Parathyroid adenoma (tissue), 2 donors: ENCODE results near the gene TMEM132D.

Experiments used
- H2AFZ ChIP-seq: fragments of 300-600 bp; sonication (generic); one replicate; pipeline ENCODE4 v1.7.0; 2017; ENCODE audit warnings: antibody characterized with exemption, mild to moderate bottlenecking
- H3K27ac ChIP-seq: fragments of 300-600 bp; sonication (generic); one replicate; pipeline ENCODE4 v1.7.0; 2017
- H3K27me3 ChIP-seq: fragments of 300-600 bp; sonication (generic); one replicate; pipeline ENCODE4 v1.7.0; 2017; ENCODE audit warnings: low read length; ENCODE audit not compliant: control insufficient read depth, insufficient read depth
- H3K36me3 ChIP-seq: fragments of 300-600 bp; sonication (generic); one replicate; pipeline ENCODE4 v1.7.0; 2017; ENCODE audit warnings: low read length; ENCODE audit not compliant: control insufficient read depth, insufficient read depth
- H3K4me1 ChIP-seq: fragments of 300-600 bp; sonication (generic); one replicate; pipeline ENCODE4 v1.7.0; 2017; ENCODE audit warnings: control low read depth
- H3K4me2 ChIP-seq: fragments of 300-600 bp; sonication (generic); one replicate; pipeline ENCODE4 v1.7.0; 2017; ENCODE audit warnings: low read length
- H3K4me3 ChIP-seq: fragments of 300-600 bp; sonication (generic); one replicate; pipeline ENCODE4 v1.7.0; 2017; ENCODE audit warnings: low read depth, low read length
- H3K79me2 ChIP-seq: fragments of 300-600 bp; sonication (generic); one replicate; pipeline ENCODE4 v1.7.0; 2017; ENCODE audit warnings: control low read depth
- H3K9ac ChIP-seq: fragments of 300-600 bp; sonication (generic); one replicate; pipeline ENCODE4 v1.7.0; 2017; ENCODE audit warnings: mild to moderate bottlenecking
- H3K9me3 ChIP-seq: fragments of 300-600 bp; sonication (generic); one replicate; pipeline ENCODE4 v1.7.0; 2017; ENCODE audit warnings: low read length; ENCODE audit not compliant: control insufficient read depth
- TF ChIP-seq, protein P1 (sequence below): fragments of 300-600 bp; sonication (generic); IDR thresholded peaks from one replicate; pipeline ENCODE4 v1.7.0; 2017; ENCODE audit warnings: antibody characterized with exemption, mild to moderate bottlenecking
- donor health status: primary hyperparathyroidism.

Gene TMEM132D

GRCh38 chr12:129076441-129077320 is 827.1 kb downstream of the TMEM132D start:
- TF ChIP-seq, protein P1, sequence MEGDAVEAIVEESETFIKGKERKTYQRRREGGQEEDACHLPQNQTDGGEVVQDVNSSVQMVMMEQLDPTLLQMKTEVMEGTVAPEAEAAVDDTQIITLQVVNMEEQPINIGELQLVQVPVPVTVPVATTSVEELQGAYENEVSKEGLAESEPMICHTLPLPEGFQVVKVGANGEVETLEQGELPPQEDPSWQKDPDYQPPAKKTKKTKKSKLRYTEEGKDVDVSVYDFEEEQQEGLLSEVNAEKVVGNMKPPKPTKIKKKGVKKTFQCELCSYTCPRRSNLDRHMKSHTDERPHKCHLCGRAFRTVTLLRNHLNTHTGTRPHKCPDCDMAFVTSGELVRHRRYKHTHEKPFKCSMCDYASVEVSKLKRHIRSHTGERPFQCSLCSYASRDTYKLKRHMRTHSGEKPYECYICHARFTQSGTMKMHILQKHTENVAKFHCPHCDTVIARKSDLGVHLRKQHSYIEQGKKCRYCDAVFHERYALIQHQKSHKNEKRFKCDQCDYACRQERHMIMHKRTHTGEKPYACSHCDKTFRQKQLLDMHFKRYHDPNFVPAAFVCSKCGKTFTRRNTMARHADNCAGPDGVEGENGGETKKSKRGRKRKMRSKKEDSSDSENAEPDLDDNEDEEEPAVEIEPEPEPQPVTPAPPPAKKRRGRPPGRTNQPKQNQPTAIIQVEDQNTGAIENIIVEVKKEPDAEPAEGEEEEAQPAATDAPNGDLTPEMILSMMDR = no peak
- Histone ChIP-seq H3K9me3 (no peaks in the 10 kb centered on the region), H3K9ac (no peak overlapping the region), H3K4me1 (no peaks in the 10 kb centered on the region), H3K36me3 (no peaks in the 10 kb centered on the region), H3K4me3 (no peak overlapping the region), H3K79me2 (no peaks in the 10 kb centered on the region), H3K27me3 (no peaks in the 10 kb centered on the region), H3K27ac (no peak overlapping the region), H2AFZ (peak overlapping the region; percentile 38), H3K4me2 (no peak overlapping the region)

DNA sequence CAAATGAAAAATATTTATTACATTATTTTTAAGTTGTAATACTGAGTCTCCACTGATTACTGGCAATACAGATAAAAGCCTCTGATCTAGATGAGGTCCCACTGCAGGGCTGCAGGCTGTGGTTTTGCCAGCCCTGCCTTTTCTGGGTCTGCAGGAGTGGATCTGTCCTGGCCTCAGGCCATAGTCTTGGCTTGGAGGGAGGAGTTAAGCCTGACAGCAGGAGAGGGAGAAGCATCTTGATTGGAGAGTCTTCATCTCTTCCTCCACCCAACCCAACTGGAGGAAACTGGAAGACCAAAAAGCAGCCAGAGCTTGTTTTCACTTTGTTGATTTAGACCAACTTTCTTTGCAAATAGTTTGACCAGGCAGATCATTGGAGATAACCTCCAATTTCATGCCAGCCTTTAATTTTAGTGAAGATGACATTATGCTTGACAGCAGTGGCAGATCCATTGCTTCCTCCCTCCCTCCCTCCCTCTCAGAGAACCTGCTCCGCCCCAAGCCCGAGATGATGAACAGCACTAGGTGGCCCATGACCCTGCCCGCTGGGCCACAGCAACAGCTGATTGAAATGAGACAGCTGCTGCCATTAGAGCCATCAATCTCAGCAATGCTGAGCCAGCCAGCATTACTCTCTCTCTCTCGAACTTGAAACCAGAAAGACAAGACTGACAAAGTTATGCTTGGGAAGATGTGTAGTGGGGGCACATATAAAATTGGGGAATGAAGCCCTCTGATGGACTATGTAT is 828.2 kb downstream of the TMEM132D start:
- Histone ChIP-seq H3K9me3 (no peaks in the 10 kb centered on the region), H3K79me2 (no peaks in the 10 kb centered on the region), H3K36me3 (no peaks in the 10 kb centered on the region), H2AFZ (no peak overlapping the region), H3K4me2 (no peak overlapping the region), H3K4me1 (no peaks in the 10 kb centered on the region), H3K27me3 (no peaks in the 10 kb centered on the region), H3K27ac (no peak overlapping the region), H3K9ac (no peak overlapping the region), H3K4me3 (no peak overlapping the region)
- TF ChIP-seq, protein P1 = no peak

GRCh38 chr12:129074379-129074778 is 829.4 kb downstream of the TMEM132D start:
- H3K4me1 ChIP-seq = no peaks in the 10 kb centered on the region
- no peaks in the 10 kb centered on the region for H3K9me3 ChIP-seq
- H3K9ac ChIP-seq = no peak overlapping the region
- H3K79me2 ChIP-seq = no peaks in the 10 kb centered on the region
- no peak overlapping the region for H2AFZ ChIP-seq
- H3K27ac ChIP-seq = no peak overlapping the region
- H3K36me3 ChIP-seq = no peaks in the 10 kb centered on the region
- TF ChIP-seq, protein P1 = no peak
- H3K27me3 ChIP-seq = no peaks in the 10 kb centered on the region
- no peak overlapping the region for H3K4me3 ChIP-seq
- H3K4me2 ChIP-seq = no peak overlapping the region

DNA sequence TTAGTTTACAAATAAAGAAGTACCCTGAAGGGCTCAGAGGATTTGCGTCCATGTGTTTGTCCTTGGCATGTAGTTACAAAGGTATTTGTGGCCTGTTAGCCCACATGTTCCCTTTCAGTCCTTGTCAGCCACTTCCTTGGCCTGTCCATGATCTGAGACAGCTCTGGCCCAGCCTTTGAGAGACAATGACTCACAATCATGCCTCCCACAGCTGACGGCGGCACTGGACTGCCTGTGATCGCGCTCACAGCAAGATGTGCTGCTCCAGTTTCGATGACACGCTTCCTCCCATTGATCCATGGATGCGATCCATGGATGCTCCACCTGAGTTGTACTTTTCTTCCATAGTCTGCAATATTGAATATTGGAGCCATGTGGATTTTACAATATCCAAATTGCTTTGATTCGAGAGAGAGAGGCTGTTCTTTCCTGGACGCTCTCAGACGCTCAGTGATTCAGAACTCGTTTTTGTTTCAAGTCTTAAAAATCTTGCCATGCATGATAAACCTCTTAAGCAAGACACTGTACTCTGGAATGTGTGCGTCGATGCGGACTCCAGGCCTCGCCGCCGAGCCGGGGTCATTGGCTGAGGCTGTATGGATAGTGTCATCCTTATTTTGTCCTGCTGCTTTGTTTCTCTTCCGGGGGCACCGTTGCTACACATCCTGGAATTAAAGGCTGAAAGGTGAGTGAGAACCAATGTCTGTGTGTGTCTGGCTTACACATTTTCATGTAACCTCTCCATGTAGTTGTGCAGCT is 830.5 kb downstream of the TMEM132D start:
- H3K9ac ChIP-seq = no peak overlapping the region

More for the DNA sequence above, 830.5 kb downstream of the TMEM132D start:
- Histone ChIP-seq H2AFZ (no peak overlapping the region), H3K36me3 (no peaks in the 10 kb centered on the region), H3K27me3 (no peaks in the 10 kb centered on the region), H3K79me2 (no peaks in the 10 kb centered on the region), H3K4me2 (no peak overlapping the region), H3K27ac (no peak overlapping the region), H3K9me3 (no peaks in the 10 kb centered on the region), H3K4me3 (no peak overlapping the region), H3K4me1 (no peaks in the 10 kb centered on the region)
- TF ChIP-seq, protein P1 = no peak
